Subcutaneous abdominal adipose tissue (tissue), 5 donors: ENCODE measurements around the gene BMPR2.
"Not testable (repeated sequence)": the region's sequence is repeated elsewhere in the genome, so short reads cannot be mapped to it uniquely, and the experiment has no call there.

Experiments
- H3K27ac ChIP-seq: one replicate; pipeline ENCODE4 v1.7.0; 2013; ENCODE audit warnings: low read depth, mild to moderate bottlenecking, inconsistent platforms, low read length, moderate library complexity
- H3K27me3 ChIP-seq, 5 donors: one replicate each; pipeline ENCODE4 v1.7.0; 2013; ENCODE audit warnings: low read length in 5 of 5, inconsistent platforms in 1 of 5; ENCODE audit not compliant: control insufficient read depth in 5 of 5, insufficient read depth in 4 of 5
- H3K36me3 ChIP-seq, 5 donors: one replicate each; pipeline ENCODE4 v1.7.0; 2013; ENCODE audit warnings: low read length in 5 of 5; ENCODE audit not compliant: control insufficient read depth in 5 of 5, insufficient read depth in 5 of 5
- H3K4me1 ChIP-seq, 5 donors: one replicate each; pipeline ENCODE4 v1.7.0; 2013; ENCODE audit warnings: low read length in 5 of 5, mild to moderate bottlenecking in 3 of 5, moderate library complexity in 1 of 5; ENCODE audit not compliant: control insufficient read depth in 5 of 5, insufficient read depth in 5 of 5
- H3K4me3 ChIP-seq, 5 donors: one replicate each; pipeline ENCODE4 v1.7.0; 2013; ENCODE audit warnings: low read length in 5 of 5, low read depth in 1 of 5
- H3K9ac ChIP-seq, 5 donors: one replicate each; pipeline ENCODE4 v1.7.0; 2013; ENCODE audit warnings: low read length in 5 of 5, mild to moderate bottlenecking in 4 of 5, moderate library complexity in 3 of 5
- H3K9me3 ChIP-seq, 5 donors: one replicate each; pipeline ENCODE4 v1.7.0; 2013; ENCODE audit warnings: low read length in 5 of 5; ENCODE audit not compliant: control insufficient read depth in 5 of 5
- donor health status: healthy.
- donor health status: healthy.
- donor health status: healthy.
- donor health status: healthy.
- donor health status: healthy.

The BMPR2 gene

GRCh38 chr2:202545523-202545922, 169.4 kb downstream of the BMPR2 start:
- no peaks in the 10 kb centered on the region for H3K9me3 ChIP-seq
- H3K4me3 ChIP-seq = no peak overlapping the region
- H3K4me1 ChIP-seq = peaks cover 0 to 7% (median 0%) of the 10 kb centered on the region in 5 donors
- no peak overlapping the region for H3K27ac ChIP-seq
- no peak overlapping the region for H3K9ac ChIP-seq
- H3K36me3 ChIP-seq = peaks cover 0 to 5% (median 0%) of the 10 kb centered on the region in 5 donors
- no peaks in the 10 kb centered on the region for H3K27me3 ChIP-seq

- Histone ChIP-seq H3K27me3 (no peaks in the 10 kb centered on the region), H3K27ac (no peak overlapping the region), H3K36me3 (peaks cover 0 to 5% (median 0%) of the 10 kb centered on the region in 5 donors), H3K4me1 (peaks cover 0 to 7% (median 0%) of the 10 kb centered on the region in 5 donors), H3K9me3 (no peaks in the 10 kb centered on the region), H3K9ac (no peak overlapping the region), H3K4me3 (no peak overlapping the region)
Observed at GRCh38 chr2:202545931-202546330, 169.8 kb downstream of the BMPR2 start.

- H3K36me3 ChIP-seq, H3K27me3 ChIP-seq, H3K27ac ChIP-seq, H3K9me3 ChIP-seq, H3K4me1 ChIP-seq, H3K4me3 ChIP-seq, H3K9ac ChIP-seq: not testable (repeated sequence)
Observed at GRCh38 chr2:202546499-202547141, 170.5 kb downstream of the BMPR2 start.

GRCh38 chr2:202548240-202548639, 172.1 kb downstream of the BMPR2 start:
- Histone ChIP-seq H3K36me3 (peaks cover 4 to 15% (median 8%) of the 10 kb centered on the region in 5 donors), H3K4me1 (no peaks in the 10 kb centered on the region), H3K4me3 (no peak overlapping the region), H3K9ac (no peak overlapping the region), H3K27me3 (no peaks in the 10 kb centered on the region), H3K27ac (no peak overlapping the region), H3K9me3 (no peaks in the 10 kb centered on the region)

GRCh38 chr2:202551000-202551399, 174.9 kb downstream of the BMPR2 start:
- H3K4me1 ChIP-seq, H3K27ac ChIP-seq, H3K9ac ChIP-seq, H3K27me3 ChIP-seq, H3K9me3 ChIP-seq, H3K4me3 ChIP-seq: not testable (repeated sequence)
- peaks cover 15 to 29% (median 23%) of the 10 kb centered on the region in 5 donors for H3K36me3 ChIP-seq

GRCh38 chr2:202555356-202555755, 179.2 kb downstream of the BMPR2 start:
- peaks cover 15 to 40% (median 27%) of the 10 kb centered on the region in 5 donors for H3K36me3 ChIP-seq

GRCh38 chr2:202560200-202560599, 184.1 kb downstream of the BMPR2 start:
- Histone ChIP-seq H3K4me3 (no peak overlapping the region), H3K27me3 (no peaks in the 10 kb centered on the region), H3K4me1 (peaks cover 0 to 31% (median 0%) of the 10 kb centered on the region in 5 donors), H3K9ac (no peak overlapping the region), H3K27ac (no peak overlapping the region), H3K36me3 (peaks cover 3 to 24% (median 12%) of the 10 kb centered on the region in 5 donors), H3K9me3 (no peaks in the 10 kb centered on the region)

More at GRCh38 chr2:202555356-202555755, 179.2 kb downstream of the BMPR2 start:
- peaks cover 0 to 24% (median 0%) of the 10 kb centered on the region in 5 donors for H3K4me1 ChIP-seq
- H3K9ac ChIP-seq = no peak overlapping the region
- H3K27me3 ChIP-seq = no peaks in the 10 kb centered on the region
- H3K4me3 ChIP-seq = no peak overlapping the region
- no peaks in the 10 kb centered on the region for H3K9me3 ChIP-seq
- no peak overlapping the region for H3K27ac ChIP-seq

GRCh38 chr2:202564226-202564625, 188.1 kb downstream of the BMPR2 start:
- Histone ChIP-seq H3K36me3 (peaks cover 0 to 9% (median 0%) of the 10 kb centered on the region in 5 donors), H3K4me1 (peaks cover 0 to 18% (median 0%) of the 10 kb centered on the region in 5 donors), H3K27ac (no peak overlapping the region), H3K9ac (no peak overlapping the region), H3K27me3 (no peaks in the 10 kb centered on the region), H3K9me3 (no peaks in the 10 kb centered on the region), H3K4me3 (no peak overlapping the region)

GRCh38 chr2:202566286-202566685, 190.2 kb downstream of the BMPR2 start:
- H3K27me3 ChIP-seq = no peaks in the 10 kb centered on the region
- no peak overlapping the region for H3K27ac ChIP-seq
- H3K4me1 ChIP-seq = peaks cover 0 to 7% (median 0%) of the 10 kb centered on the region in 5 donors
- H3K9ac ChIP-seq = no peak overlapping the region
- no peak overlapping the region for H3K4me3 ChIP-seq
- H3K9me3 ChIP-seq = no peaks in the 10 kb centered on the region
- H3K36me3 ChIP-seq = no peaks in the 10 kb centered on the region

GRCh38 chr2:202574541-202574940, 198.4 kb downstream of the BMPR2 start:
- Histone ChIP-seq H3K4me3 (no peak overlapping the region), H3K4me1 (no peaks in the 10 kb centered on the region), H3K9me3 (no peaks in the 10 kb centered on the region), H3K9ac (no peak overlapping the region), H3K27me3 (no peaks in the 10 kb centered on the region), H3K36me3 (no peaks in the 10 kb centered on the region), H3K27ac (no peak overlapping the region)
